NCI-H1436 treated with DMSO at 0.1 percent for 48 hours (cell line): ENCODE results near the gene TMEM135.
"Not testable (repeated sequence)": the region's sequence is repeated elsewhere in the genome, so short reads cannot be mapped to it uniquely, and the experiment has no call there.

Source experiments
- DNase-seq: peaks from one replicate; lab custom pipeline; 2025; lab: John Stamatoyannopoulos, UW

TMEM135 gene

DNA sequence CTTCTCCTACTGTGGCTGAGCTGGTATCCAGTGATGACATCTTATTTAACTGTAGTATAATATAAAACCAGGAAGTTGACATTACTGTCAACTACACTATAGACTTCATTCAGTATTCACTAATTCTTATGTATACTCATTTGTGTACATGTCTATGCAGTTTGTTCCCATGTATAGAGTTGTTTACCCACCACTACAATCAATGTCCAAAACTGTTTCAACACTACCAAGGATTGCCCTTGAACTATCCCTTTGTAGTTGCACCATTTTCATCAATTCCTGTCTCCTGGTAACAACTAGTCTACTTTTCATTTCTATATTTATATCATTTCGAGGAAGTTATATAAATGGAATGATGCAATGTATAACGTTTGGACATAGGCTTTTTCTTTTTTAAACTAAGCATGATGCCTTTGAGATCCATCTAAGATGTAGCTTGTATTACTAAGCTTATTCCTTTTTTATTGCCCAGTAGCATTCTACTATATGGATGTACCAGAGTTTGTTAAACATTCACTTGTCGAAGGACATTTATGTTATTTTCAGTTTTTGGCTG is 39.2 kb downstream of the TMEM135 start:
- DNase-seq, result no peak

DNA sequence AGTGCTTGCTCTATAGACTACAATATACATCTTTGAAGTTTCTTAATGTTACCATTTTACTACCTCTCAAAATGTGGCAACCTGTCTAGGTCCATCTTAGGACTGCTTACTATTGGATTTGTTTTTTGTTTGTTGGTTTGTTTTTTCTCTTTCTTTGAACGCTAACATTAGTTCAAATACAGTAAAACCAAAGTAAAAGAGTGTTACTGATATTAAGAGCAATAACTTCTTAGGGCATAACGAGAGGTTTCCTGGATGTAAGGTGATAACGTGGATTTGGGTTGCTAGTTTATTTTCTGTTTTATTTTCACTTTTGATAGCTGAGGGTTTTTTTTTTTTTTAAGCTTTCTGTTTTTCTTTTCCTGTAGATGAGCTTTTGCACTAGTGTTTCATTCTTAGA is 43.6 kb downstream of the TMEM135 start:
- no peak for DNase-seq

DNA sequence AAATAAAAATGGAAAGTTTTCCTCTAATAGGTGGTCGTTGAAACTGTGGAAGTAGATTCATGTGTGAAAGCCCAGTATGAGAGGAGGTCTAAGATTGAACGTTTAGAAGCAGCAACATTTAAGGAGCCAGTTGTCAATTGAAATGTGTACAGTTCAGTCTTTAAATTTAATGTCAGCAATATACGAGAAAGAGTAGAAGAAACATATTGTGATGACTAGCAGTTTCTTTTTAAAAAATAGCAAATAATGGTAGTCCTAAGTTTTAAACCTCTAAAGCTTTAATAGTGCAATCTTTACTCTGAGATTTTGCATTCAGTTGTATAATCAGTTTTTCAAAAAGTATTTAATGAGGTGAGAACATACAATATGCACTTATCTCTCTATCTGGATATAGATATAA is 44.9 kb downstream of the TMEM135 start:
- no peak for DNase-seq

DNA sequence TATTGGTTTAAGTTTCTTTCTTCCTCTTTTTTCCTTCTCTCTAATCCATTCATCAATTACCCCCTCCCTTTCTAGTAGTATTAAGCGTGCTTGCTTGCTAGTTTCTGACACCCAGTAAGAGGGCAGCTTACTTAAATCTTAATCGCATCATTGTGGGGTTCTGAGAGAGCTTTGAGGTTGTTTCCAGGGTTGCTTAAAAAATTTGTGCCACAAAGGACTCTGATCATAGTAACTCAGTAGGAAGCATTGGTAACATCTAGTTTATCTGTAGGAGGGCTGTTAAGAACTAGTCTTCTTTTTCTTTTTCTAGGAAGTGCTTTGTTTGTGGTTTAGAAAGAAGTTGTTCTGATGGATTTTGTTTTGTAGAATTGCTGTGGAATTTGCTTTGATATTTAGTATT is 45.3 kb downstream of the TMEM135 start:
- DNase-seq, result no peak

DNA sequence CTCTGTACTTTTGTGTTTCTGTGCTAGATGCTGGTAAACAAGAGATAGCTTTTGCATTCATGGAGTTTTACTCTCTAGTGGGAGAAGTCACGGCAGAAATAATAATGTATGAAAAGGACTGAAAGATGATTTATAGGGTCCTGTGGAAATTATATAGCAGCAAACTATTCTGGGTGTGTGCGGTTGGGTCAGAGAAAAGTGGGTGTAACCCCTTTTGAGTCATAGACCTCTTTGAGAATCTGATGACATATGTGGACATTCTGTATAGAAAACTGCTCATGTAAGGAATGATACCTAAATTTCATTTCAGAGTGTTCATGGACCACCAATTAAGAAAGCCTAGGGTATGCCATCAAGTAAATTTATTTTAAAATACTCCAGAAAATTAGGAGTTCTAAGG is 54.4 kb downstream of the TMEM135 start:
- no peak for DNase-seq

DNA sequence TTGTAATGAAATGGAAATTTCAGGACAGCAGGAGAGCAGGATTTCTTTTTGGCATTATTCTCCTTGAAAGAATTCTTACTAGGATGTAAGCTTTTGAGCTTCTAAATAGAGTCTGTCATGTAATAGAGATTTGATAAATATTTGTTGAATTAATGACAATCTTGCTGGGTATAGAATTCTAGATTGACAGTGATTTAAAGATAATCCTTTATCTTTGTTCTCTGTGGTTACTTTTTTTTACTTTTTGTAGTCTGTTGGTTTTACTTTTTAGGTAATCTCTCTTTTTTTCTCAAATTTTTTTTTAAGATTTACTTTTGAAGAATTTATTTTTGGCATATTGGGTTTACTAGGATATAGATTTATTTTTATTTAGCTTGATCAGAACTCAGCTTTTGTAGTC is 54.8 kb downstream of the TMEM135 start:
- no peak for DNase-seq

DNA sequence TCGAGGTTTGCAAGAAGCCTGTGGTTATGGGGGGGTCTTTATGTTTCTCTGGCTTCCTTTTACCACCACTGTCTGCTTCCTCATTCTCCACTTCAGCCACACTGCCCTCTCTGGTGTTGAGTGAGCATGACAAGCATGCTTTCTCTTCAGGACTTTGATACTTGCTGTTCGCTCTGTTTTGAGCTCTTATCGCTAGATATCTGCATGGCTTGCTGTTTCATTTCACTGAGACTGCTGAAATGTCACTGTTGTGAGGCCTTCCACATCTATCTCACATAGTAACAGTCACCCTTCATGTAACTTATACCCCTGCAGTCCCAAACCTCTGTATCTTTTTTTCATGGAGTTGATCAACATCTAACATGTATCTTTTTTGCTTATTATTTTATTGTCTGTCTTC is 59.8 kb downstream of the TMEM135 start:
- DNase-seq, result no peak

DNA sequence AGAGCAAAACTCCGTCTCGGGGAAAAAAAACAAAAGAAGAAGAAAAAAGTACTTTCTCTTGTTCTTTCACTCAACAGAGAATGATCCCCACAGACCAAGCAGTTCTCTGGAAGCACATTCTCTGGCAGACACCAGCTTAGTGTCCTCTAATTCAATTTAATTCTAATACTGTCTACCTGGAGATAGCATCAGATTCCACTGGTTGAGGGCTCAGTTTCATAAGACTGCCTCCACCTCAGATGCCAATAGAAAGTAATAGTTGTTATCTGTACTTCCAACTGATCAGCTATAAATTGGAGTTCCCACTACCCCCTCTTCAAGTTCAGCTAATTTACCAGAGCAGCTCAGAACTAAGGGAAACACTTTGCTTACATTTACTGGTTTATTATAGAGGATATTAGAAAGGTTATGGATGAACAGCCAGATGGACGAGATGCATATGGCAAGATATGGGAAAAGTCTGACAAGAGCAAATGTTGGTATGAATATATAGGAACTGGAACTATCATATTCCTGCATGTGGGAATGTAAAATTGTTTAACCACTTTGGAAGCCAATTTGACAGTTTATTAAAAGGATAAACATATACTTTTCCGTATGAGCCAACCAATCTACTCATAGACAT is 64.3 kb downstream of the TMEM135 start:
- no peak for DNase-seq

DNA sequence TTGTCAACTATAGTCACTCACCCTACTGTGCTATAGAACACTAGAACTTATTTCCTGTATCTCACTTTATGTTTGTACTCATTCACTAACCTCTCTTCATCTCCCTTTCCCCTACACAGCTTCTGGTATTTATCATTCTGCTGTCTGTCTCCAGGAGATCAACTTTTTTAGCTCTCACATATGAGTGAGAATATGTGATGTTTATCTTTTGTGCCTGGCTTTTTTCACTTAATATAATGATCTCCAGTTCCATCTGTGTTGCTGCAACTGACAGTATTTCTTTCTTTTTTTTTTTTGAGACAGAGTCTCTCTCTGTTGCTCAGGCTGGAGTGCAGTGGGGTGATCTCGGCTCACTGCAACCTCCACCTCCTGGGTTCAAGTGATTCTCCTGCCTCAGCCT is 68.1 kb downstream of the TMEM135 start:
- DNase-seq, result not testable (repeated sequence)

DNA sequence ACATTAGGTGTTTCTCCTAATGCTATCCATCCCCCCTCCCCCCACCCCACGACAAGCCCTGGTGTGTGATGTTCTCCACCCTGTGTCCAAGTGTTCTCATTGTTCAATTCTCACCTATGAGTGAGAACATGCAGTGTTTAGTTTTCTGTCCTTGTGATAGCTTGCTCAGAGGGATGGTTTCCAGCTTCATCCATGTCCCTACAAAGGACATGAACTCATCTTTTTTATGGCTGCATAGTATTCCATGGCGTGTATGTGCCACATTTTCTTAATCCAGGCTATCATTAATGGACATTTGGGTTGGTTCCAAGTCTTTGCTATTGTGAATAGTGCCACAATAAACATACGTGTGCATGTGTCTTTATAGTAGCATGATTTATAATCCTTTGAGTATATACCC is 69.6 kb downstream of the TMEM135 start:
- DNase-seq, result not testable (repeated sequence)

DNA sequence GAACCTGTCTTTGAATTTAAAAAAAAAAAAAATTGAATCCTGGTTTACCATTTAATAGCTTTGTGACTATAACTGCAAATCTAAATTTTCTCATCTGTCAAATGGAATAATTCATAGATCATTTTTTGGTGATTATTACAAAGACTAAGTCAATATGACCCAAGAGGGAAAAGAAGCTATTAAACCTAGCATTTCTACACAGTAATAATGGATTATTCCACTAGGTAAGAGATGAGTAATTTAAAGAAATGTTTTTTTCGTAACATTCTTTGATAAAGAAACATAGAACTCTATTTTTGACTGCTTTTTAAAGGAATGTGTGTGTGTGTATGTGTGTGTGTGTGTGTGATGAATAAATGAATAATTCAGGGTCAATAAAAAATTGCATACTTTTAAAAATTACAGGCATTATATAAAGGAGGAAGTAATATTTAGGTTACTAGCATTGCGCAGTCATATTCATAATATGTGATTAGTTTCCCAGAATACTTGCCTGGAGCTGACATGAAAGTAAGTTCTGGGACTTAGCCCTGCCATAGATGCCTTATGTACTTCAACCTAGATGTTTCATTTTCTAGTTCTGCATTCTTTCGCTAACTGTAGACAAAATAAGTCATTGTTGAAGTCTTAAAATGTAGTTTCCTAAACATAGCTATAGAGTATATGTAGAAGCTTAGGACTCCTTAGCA is 72.9 kb downstream of the TMEM135 start:
- no peak for DNase-seq

DNA sequence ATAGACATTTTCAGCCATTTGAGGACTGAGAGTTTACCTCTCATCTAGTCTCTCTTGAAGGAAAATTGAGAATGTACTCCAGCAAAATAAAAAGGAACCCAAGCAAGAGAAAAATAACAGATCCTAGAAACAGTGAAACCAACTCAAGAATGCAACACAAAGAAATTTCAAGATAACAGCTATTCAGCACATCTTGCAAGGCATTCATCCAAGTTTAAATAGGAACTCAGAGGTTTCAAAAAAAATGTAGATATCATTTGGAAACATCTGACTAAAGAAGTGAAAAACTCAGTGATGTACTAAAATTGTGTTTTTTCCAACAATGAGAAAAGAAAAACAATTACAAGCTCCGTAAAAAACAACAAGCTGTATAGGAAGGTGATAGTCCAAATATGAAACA is 76.4 kb downstream of the TMEM135 start:
- no peak for DNase-seq

DNA sequence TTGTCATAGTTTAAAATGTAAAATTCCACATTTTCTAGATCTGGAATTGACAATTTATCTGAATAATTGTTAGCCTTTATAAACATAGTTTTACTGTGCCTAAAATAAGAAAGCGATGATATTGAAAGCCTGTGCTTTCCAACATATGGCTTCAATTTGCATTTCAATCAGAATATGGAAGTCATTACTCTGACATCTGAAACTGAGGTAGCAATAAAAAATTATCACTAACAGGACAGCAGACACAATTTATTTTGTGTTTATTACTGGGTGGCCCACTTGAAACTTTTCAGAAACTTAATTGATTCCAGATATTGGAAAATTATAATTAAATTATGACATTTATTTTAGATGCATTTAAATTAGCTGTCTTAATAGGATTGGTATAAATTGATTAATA is 78.5 kb downstream of the TMEM135 start:
- no peak for DNase-seq

DNA sequence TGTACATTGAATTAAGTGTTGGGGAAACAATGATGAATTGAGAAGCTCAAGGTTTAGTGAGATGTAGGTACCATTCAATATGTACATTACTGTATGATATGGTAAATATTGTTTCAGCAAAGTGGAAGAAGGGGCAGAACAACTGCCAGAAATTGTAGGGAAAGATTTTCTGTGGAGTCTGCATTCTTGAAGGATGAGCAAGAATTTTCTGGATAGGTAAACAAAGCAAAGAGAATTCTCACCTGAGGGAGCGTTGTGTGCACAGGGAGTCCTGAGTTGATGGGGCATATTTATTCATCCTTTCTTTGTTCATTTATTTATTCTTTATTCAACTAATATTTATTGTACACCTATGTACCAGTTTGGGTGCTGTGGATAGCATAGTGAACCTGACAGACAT is 83.2 kb downstream of the TMEM135 start:
- no peak for DNase-seq

DNA sequence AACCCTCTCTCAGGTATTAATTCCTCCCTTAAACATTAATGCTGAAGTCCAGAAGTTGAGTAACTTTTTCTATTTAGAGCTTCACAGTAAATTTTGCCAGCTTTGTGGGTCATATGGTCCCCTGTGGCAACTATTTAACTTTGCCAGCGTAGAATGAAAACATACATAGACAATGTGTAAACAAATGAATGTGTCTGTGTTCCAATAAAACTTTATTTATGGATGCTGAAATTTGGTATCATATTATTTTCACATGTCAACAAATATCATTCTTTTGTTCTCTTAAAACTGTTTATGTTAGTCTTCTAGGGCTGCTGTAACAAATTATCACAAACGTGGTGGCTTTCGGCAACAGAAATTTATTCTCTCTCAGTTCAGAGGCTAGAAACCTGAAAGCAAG is 85.1 kb downstream of the TMEM135 start:
- DNase-seq, result no peak

DNA sequence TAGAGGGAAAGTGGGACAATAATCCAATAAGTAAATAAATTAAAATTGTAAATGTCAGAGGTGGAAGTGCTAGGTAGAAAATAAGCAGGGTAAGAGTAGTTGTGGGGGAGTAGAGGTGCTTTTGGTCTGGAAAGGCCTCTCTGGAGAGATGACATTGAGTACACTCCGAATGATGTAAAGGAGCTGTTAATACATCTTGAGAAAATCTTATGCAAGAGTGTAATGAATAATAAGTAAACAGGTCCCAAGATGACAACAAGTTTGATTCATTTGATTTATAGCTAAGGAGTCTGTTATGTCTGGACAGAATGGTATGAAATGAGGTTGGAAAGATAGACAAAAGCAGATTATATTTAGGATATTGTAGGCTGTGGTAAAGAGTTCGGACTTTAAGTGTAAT is 87.5 kb downstream of the TMEM135 start:
- DNase-seq, result no peak

DNA sequence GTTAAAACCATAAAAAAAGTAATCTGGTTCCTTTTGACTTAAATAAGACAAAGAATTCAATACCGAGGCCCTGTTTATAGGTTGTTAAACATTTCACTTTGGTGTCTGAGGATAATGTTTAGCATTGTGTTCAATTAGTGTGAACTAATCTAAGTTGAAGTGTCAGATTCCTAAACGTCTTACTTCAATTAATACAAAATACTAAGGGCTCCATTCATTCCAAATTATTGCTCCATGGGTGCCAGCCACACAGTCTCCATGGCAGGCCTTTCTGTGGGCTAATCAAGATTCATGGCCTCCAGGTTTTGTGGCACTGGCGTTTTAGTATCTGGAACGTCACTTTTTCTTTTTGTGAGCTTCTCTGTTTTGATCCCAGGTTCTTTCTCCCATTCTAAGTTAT is 89.4 kb downstream of the TMEM135 start:
- DNase-seq, result no peak

DNA sequence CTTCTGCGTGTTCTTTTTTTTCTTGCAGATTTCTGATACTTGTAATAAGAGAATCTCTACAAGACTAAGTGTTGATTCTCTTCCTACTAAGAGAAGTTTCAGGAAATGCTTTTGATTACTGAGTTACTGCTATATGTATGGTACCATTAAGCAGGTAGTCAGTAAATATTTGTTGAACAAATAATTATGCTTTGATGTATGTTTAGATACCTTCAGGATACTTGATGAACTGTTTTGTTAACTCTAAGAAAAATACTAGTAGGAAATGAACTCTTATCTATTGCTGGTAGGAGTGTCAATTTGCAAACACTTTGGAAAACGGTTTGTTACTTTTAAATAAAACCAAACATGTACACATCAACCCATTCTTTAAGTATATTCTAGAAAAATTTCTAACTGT is 90.6 kb downstream of the TMEM135 start:
- DNase-seq, result no peak

DNA sequence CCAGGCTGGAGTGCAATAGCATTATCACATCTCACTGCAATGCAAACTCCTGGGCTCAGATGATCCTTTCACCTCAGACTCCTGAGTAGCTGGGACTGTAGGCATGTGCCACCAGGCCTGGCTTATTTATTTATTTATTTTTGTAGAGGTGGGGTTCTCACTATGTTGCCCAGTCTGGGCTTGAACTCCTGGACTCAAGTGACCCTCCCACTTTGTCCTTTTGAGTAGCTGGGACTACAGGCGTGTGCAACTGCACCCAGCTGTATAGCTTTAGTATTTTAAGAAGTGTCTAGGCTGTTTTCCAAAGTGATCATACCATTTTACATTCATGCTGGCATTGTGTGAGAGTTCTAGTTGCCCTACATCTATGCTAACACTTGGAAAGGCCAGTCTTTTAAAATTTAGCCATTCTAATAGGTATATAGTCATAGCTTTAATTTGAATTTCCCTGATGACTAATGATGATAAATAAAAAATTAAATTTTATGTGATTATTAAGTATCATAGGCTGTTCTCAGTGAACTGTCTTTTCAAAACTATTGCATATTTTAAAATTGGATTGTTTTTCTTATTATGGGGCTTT is 96.9 kb downstream of the TMEM135 start:
- no peak for DNase-seq

DNA sequence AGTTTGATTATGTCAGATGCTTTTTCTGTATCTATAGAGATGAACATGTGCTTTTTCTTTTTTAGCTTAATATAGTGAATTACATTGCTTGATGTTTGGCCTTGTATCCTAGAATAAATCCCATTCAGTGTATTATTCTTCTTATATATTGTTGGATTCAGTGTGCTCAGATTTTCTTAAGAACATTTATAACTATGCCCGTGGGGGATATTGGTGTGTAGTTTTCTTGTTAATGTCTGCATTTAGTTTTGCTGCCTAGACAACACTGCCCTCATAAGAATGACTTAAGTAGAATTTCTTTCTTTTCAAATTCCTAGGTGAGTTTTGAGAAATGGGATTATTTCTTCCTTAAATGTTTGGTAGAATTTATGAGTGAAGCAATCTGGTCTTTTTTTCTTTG is 98.5 kb downstream of the TMEM135 start:
- DNase-seq, result no peak

DNA sequence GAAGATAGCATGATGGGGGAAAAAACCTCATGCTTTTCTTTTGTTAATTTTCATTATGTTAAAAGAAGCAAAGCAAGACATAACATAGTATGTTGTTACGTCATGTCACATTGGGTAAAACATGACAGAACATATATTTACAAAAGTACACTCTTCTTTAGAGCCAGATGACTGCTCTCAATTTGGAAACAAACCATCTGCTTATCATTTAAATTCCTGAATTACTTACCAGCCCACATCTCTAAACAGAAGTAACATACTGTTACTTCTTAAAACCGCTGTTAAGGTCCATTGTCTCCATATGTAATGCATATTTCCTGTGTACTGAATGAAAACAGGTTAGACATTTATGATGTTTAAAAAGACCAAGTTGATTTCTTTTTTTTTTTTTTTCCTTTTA is 100.0 kb downstream of the TMEM135 start:
- no peak for DNase-seq

DNA sequence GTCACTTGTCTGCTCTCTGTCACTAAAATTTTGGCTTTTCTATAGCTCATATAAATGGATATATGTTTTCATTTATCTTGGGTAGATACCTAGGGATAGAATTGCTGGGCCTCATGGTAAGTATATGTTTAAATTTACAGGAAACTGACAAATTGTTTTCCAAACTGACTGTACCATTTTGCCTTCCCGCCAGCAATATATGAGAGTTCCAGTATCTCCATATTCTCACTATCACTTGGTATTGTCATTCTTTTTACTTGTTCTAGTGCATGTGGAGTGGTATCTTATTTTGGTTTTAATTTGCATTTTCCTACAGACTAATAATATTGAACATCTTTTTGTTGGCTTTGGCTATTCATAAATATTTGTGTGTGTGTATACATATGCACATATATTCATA is 101.7 kb downstream of the TMEM135 start:
- no peak for DNase-seq

DNA sequence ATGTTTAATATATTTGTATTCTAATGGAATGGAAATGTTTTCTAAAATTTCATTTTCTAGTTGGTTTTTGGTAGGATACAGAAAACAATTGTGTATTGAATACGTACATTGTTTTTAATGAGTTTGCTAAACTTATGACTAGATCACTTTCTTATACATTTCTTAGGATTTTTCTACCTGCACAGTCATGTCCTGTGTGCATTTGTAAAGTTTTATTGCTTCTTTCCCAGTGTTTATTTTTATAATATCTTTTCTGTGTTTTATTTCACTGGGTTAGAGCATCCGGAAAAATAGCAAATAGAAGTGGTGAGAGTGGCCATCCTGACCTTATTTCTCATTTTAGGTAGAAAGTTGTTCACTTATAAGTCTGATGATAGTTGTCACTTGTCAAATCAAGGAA is 103.6 kb downstream of the TMEM135 start:
- no peak for DNase-seq
